K562 (cell line): ENCODE measurements around the gene KIF5A. TPM values are rescaled to one million over a fixed set of nuclear protein-coding genes. Genes with fewer than 3 reads are reported as not detected.

Experiments
- AFF1 ChIP-seq, 2 experiments: fragments of 450-650 bp; IDR thresholded peaks; 2 replicates each; pipeline ENCODE4 v1.6.1; 2018; ENCODE audit warnings: mild to moderate bottlenecking in 2 of 2, low read depth in 1 of 2; ENCODE audit not compliant: partially characterized antibody in 2 of 2
- BCOR ChIP-seq: fragments of 450-650 bp; IDR thresholded peaks from 2 replicates; pipeline ENCODE4 v1.6.1; 2016
- KDM4B ChIP-seq, 2 experiments: fragments of 450-650 bp in 1 of 2; sonication (generic) in 1 of 2; IDR thresholded peaks; 2 replicates each; pipeline ENCODE4 v1.6.1; 2016 to 2017; ENCODE audit warnings: borderline replicate concordance in 2 of 2, antibody characterized with exemption in 1 of 2, low read depth in 1 of 2, mild to moderate bottlenecking in 1 of 2
- MCM2 ChIP-seq: fragments of 450-650 bp; IDR thresholded peaks from 2 replicates; pipeline ENCODE4 v1.6.1; 2017; ENCODE audit warnings: low read depth, mild to moderate bottlenecking
- MYBL2 ChIP-seq, 2 experiments: fragments of 450-650 bp in 1 of 2; sonication (generic) in 1 of 2; formaldehyde crosslinking in 1 of 2; IDR thresholded peaks; 2 replicates each; pipeline versions ENCODE4 v1.6.1 to v1.8.1; 2017 to 2022; ENCODE audit warnings: borderline replicate concordance in 1 of 2, inconsistent platforms in 1 of 2, low read depth in 1 of 2, mild to moderate bottlenecking in 1 of 2, missing genetic modification reagents in 1 of 2, moderate library complexity in 1 of 2
- MYC ChIP-seq, 2 experiments: fragments of 250-450 bp in 1 of 2; sonication (Bioruptor Pico) in 1 of 2; IDR thresholded peaks; 2 replicates each; pipeline versions ENCODE4 v1.5.1 to v1.6.1; 2012 to 2021; ENCODE audit warnings: low read depth in 2 of 2, borderline replicate concordance in 1 of 2, improper control_type of control experiment in 1 of 2, low read length in 1 of 2, mild to moderate bottlenecking in 1 of 2, moderate library complexity in 1 of 2
- NR1H2 ChIP-seq: sonication (generic); formaldehyde crosslinking; IDR thresholded peaks from 2 replicates; pipeline ENCODE4 v1.4.0; 2020; ENCODE audit warnings: mild to moderate bottlenecking, missing genetic modification reagents
- ZNF57 ChIP-seq: fragments of 450-650 bp; formaldehyde crosslinking; IDR thresholded peaks from 2 replicates; pipeline ENCODE4 v1.4.0; 2020; ENCODE audit warnings: mild to moderate bottlenecking, moderate library complexity
- polyA plus RNA-seq, 8 experiments: library from polyadenylated mRNA; depleted of rRNA in 4 of 8; stranded (reverse) in 5 of 8; unstranded in 3 of 8; fragments of >200 nt; fragmentation: Nextera tagmentation in 2 of 8; fragmentation: Illumina TruSeq in 1 of 8; extraction: Ambion mirVana in 2 of 8; extraction: Trizol in 1 of 8; gene quantifications; 2 replicates each; pipeline versions ENCODE4 v1.2.1 to v1.2.3, GENCODE V29; 2011 to 2014; ENCODE audit warnings: inconsistent platforms in 1 of 8, missing spikeins in 1 of 8
- total RNA-seq, 7 experiments: library from RNA; depleted of rRNA in 6 of 7; stranded (reverse); fragments of >200 nt in 6 of 7; fragmentation: Illumina TruSeq in 2 of 7; extraction: Trizol in 2 of 7; gene quantifications; 2 replicates each; pipeline versions ENCODE4 v1.2.1 to v1.2.3, GENCODE V29; 2011 to 2021; ENCODE audit warnings: low replicate concordance in 1 of 7
- TF ChIP-seq, protein P1 (sequence below), 2 experiments: fragments of 450-650 bp in 1 of 2; sonication (generic) in 1 of 2; formaldehyde crosslinking in 1 of 2; IDR thresholded peaks; 2 replicates each; pipeline versions ENCODE4 v1.7.1 to v1.9.0; 2016 to 2022; ENCODE audit warnings: inconsistent platforms in 1 of 2, mild to moderate bottlenecking in 1 of 2, missing genetic modification reagents in 1 of 2

Gene KIF5A
- total and polyA plus RNA-seq, 9 of the 15 experiments (the other 6 are each of a cell fraction or from before 2014, with no cell fraction given), result 3.4 to 17.7 (median 8.0) TPM

GRCh38 chr12:57590864-57591781 is 41.3 kb downstream of the KIF5A start, which contains the start of gene PIP4K2C (continued):
- TF ChIP-seq, protein P1, sequence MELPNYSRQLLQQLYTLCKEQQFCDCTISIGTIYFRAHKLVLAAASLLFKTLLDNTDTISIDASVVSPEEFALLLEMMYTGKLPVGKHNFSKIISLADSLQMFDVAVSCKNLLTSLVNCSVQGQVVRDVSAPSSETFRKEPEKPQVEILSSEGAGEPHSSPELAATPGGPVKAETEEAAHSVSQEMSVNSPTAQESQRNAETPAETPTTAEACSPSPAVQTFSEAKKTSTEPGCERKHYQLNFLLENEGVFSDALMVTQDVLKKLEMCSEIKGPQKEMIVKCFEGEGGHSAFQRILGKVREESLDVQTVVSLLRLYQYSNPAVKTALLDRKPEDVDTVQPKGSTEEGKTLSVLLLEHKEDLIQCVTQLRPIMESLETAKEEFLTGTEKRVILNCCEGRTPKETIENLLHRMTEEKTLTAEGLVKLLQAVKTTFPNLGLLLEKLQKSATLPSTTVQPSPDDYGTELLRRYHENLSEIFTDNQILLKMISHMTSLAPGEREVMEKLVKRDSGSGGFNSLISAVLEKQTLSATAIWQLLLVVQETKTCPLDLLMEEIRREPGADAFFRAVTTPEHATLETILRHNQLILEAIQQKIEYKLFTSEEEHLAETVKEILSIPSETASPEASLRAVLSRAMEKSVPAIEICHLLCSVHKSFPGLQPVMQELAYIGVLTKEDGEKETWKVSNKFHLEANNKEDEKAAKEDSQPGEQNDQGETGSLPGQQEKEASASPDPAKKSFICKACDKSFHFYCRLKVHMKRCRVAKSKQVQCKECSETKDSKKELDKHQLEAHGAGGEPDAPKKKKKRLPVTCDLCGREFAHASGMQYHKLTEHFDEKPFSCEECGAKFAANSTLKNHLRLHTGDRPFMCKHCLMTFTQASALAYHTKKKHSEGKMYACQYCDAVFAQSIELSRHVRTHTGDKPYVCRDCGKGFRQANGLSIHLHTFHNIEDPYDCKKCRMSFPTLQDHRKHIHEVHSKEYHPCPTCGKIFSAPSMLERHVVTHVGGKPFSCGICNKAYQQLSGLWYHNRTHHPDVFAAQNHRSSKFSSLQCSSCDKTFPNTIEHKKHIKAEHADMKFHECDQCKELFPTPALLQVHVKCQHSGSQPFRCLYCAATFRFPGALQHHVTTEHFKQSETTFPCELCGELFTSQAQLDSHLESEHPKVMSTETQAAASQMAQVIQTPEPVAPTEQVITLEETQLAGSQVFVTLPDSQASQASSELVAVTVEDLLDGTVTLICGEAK (IDR thresholded peaks at IDR 0.05), result 0 out of 2 replicates have a peak, but pooled peaks have one; percentile 30
- TF ChIP-seq, protein P1 (CRISPR knock-in tag; IDR thresholded peaks at IDR 0.05), result no peak
- TF ChIP-seq MYBL2 (IDR thresholded peaks at IDR 0.05; ENCODE audit: low read depth), result no peak
- TF ChIP-seq MYBL2 (CRISPR knock-in tag; IDR thresholded peaks at IDR 0.05; ENCODE audit: borderline replicate concordance), result no peak
- no peak for TF ChIP-seq ZNF57 (CRISPR knock-in tag)
- no peak for TF ChIP-seq AFF1 (IDR thresholded peaks at IDR 0.05; ENCODE audit: low read depth in 1 of 2, partially characterized antibody in 2 of 2)
- TF ChIP-seq MYC (IDR thresholded peaks at IDR 0.05; ENCODE audit: low read depth, low read length), result peak; percentile 46; the same call in 1 of the 2 replicates
- no peak for TF ChIP-seq MYC (CRISPR knock-in tag; IDR thresholded peaks at IDR 0.05; ENCODE audit: borderline replicate concordance, low read depth)
- TF ChIP-seq KDM4B (IDR thresholded peaks at IDR 0.05; ENCODE audit: borderline replicate concordance in 2 of 2, low read depth in 1 of 2), result 0 out of 4 replicates have a peak, but pooled peaks of 1 of the 2 experiments have one; percentile 56
- TF ChIP-seq BCOR, result no peak
- no peak for TF ChIP-seq NR1H2 (CRISPR knock-in tag)
- TF ChIP-seq MCM2, result no peak
